Hematopoietic multipotent progenitor cell (in vitro differentiated cells): Measurements from ENCODE around the gene POP4. TPM values are rescaled to one million over a fixed set of nuclear protein-coding genes. Genes with fewer than 3 reads are reported as not detected.
"Not testable (repeated sequence)": the region's sequence is repeated elsewhere in the genome, so short reads cannot be mapped to it uniquely, and the experiment has no call there.

ENCODE experiments used
- DNase-seq, 3 donors: peaks; one replicate each; pipeline ENCODE4 v3.0.0-alpha.2; 2011 to 2015; ENCODE audit warnings: low read depth in 2 of 3, low spot score in 2 of 3
- total RNA-seq: library from RNA; depleted of rRNA; stranded (reverse); fragments of >200 nt; gene quantifications from one replicate; pipeline ENCODE4 v1.2.3, GENCODE V29; 2012

POP4 gene
- total RNA-seq, 1 donor, result 32.9 TPM

DNA sequence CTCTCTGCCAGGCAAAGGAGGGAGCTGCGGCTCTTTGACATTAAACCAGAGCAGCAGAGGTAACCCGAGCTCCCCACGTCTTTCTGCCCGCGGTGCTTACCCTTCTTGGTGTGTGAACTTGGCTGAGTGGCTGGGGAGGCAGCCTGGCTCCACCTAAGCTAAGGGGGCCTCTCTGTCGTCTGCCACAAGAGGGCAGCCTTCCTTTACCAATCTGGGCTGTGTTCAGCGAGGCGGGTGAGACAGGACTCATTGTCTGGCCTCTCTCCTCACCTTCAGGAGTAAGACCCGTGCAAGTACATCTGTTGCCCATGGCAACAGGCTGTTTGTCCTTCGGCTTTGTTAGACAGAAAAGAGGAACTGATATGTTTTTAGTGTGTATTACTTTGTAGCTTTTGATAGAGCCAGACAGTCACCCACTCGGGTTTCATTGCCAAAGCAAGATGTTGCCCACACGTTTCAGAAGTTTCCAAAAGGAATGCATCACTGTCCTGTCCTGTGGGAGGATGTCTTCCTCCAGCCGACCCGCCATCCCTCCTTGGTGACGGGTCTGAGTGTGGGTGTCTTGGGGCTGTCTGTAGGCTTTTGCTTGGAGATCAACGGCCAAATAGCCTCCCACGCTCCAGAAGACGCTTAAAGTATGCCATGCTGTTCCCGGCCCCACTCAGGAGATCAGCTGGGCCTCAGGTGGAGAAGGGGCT lies 4.6 kb downstream of the POP4 start:
- peak; percentile 68 to 97 (median 94) for DNase-seq

DNA sequence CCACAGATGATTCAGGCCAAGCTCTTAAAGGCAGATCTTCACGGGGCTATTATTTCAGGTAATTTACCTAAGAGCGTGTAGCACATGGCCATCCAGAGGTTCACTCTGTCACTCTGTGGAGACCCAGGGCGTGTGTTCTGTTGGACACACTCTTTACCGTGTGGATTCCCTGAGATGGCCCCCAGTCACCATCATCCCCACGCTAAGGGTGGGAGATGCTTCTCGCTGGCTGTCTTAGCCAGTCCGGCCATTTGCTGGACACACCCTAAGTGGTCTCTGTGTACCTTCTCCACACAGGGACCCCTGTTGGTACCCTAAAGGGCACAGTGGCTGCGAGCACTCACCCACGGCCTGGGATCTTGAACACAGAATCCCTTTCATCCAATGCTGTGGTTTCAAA lies 6.0 kb downstream of the POP4 start:
- no peak for DNase-seq

DNA sequence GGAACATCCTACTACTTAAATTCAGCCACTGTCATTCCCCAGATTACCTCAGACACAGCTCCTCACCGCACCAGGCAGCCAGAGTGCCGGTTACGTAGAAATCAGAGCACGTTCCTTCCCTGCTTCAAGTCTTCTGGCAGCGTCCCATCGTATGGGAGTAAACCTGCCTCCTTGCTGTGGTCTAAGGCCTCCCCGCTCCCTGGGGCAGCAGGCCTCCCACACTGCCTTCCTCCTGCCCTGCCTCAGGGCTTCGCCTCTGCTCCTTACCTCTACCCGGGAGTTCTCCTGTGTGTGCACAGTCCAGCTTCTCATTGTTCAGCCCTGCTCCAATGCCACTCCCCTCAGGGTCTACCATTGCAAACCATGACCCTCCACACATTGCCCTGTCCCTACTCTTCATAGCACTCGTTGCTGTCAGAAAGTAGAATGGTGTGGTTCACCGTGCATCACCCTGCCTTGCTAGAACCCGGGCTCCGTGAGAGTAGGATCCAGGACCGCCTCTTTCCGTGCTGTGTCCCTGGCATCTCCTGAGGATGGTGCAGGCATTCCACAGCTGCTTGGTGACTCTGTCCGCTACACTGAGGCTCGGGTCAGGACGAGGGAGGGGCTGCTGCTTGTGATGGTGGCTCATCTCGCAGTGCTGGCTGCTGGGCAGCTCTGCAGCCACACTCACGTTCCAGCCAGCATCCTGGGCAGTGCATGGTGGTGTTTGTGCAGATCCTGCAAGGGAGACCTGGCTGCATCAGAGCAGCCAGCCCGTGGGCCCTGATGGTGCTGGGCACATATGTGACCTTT lies 6.9 kb downstream of the POP4 start:
- no peak for DNase-seq

DNA sequence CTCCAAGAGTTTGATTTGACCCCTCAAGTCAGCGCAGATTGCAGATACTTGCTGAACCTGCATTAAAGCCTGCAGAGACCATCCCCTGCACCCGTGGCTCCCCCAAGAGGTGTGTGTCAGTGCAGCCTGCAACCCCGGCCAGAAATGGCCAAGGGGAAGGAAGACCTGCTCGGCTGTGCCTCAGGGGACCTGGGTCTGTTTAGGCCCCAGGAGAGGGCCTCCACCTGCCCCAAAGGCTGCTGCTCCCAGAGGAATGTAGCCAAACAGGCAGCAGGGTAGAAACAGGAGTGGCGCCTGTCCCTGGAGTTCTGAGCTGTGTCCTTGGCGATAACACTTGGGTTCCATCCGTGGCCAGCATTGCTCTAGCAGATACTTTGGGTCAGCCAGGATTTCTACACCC lies 8.0 kb downstream of the POP4 start:
- DNase-seq, result no peak

DNA sequence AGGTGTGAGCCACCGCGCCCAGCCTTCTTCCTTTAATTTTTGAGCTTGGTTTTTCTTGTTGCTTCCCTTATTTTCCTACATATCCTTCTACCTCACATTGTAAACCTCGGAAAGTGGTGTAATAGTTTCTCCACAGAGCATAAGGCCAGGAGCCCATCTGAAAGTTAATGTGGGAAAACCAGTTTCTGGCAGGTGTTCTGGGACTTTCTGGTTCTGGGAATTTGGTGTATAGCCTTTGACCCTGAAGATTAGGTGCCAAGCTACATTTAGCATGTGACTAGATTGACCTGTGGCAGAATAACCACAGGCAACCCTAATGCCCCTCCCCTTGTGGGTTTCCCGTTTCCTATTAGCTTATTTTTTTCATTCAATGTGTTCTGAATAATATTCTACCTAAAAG lies 8.7 kb downstream of the POP4 start:
- no peak for DNase-seq

DNA sequence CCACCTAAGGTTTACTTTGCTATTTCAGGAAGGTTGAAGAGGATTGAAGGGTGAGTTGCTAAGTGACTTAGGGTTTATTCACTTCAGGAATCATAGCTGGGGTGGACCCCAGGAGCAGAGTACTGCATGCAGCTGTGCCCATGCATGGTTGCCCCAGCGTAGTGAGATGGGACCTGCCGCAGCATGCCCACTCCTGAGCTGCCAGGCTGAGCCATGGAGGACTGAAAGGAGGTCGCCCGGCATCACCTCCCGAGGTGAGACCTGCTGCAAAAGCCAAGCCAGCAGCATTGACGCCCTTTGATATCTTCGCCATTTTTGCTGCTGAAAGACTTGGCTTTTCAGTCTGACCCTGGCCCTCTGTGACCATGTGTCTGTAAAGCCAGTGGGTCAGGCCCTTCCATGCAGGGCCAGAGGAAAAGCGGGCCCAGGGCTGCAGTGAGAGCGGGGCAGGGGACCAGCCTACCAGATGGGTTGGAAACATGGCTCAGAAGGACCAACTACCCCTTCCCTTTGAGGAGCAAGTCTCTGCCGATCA lies 9.9 kb downstream of the POP4 start:
- no peak for DNase-seq

DNA sequence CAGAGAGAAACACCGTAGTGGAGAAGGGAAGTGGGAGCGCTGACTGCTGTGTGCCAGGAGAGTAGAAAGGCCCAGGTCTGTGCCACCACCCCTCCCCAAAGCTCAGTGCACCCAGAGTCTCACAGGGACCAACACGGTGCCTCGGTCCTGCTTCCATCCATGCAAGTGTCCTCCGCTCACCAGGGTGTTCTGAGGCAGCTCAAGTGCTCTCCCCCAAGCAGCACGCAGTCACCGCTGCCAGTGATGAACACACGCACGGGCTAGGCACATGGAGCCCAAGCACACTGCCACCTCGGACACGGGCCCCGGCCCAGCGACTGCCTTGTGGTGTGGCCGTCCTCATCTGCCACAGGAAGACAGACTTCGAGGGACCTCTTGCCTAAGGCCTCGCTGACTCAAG lies 10.5 kb downstream of the POP4 start:
- no peak for DNase-seq

DNA sequence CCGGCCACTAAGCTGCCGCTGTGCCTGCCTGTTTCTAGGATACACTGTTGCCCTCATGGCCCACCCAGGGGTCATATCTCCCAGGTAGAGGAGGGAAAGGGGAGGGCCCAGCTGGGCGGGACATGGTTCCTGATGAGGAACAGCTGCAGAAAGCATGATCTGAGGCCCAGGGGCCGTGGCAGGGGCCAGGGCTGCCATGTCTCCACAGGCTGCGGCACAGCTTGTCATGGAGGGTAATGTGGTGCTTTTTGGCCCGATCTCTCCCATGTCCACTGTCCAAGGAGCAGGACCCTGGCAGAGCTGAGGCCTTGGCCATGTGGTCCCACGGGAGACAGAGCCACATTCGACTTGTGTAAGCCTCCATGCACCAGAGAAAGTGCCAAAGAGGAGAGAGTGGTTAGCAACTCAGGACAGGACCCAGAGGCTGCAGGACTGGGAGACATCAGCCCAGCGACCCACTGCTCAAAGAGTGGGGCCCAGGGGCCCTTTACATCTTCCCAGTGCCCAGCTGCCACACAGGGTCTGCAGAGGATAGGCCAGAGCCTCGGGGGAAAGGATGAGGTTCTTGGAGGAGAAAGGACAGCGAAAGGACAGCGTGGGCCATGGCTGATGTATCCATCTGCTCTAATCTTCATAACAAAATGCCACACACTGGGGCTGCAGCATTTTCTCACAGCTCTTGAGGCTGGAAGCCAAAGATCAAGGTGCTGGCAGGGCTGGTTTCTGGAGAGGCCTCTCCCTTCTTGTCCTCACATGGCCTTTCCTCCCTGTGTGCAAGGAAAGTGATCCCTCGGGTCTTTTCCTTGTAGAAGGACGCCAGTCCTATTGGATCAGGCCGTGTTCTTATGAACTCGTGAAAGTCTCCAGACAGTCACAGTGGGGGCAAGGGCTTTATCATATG lies 11.5 kb downstream of the POP4 start:
- no peak for DNase-seq

DNA sequence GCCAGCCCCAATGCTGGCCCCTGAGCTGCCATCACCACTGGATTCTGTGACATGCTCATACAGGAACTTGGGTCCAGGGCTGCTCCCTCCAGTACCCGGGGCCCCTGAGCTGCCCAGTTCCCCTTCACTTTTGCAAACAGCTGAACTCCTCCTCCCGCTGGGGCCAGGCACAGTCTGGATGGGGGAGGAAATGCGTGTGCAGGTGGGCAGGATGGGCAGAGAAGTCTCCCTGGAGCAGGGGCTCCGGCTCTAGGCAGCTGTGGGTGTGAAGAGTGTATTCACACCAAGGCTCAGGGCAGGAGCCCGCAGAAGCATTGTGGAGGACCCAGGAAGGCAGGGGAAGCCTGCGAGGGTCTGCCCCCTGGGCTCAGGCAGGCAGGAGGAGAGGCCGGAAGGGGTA lies 12.4 kb downstream of the POP4 start:
- DNase-seq, result no peak

DNA sequence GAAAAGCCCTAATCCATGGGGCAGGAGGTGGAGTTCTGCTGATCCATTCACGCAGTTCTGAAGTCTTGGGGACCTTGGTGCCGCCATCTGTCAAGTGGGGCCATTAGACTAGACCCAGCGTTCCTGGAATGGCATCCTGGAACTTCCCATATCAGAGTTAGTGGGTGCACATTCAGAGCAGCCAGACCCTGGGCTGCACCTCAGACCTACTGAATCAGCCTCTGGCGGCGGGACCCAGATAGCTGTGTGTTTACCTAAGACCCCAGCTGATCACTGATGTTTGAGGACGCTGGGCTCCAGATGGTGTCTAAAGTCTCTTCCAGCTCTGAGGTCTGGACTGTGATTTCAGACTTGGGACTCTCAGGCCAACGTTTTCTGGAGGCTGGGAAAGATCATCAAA lies 12.8 kb downstream of the POP4 start:
- no peak for DNase-seq

DNA sequence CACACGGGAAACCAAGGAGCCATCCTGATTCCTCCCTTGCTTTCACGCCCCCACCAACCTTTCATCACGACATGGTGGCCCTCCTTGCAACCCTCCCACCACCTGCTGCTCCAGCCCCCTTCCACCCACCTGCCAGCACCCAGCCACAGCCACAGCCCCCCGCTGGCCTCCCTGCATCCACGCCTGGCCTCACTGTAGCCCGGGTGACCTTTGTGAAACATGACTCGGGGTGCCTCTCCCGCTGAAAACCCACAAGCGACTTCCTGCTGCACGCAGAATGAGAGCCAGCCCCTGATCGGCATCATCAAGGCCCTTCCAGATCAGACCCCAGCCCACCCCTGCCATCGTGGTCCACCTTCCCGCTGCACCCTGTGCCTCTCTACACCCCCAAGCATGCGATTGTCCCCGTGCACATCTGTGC lies 14.9 kb downstream of the POP4 start:
- peak in 2 of 3 donors; percentile 44 to 52 for DNase-seq

DNA sequence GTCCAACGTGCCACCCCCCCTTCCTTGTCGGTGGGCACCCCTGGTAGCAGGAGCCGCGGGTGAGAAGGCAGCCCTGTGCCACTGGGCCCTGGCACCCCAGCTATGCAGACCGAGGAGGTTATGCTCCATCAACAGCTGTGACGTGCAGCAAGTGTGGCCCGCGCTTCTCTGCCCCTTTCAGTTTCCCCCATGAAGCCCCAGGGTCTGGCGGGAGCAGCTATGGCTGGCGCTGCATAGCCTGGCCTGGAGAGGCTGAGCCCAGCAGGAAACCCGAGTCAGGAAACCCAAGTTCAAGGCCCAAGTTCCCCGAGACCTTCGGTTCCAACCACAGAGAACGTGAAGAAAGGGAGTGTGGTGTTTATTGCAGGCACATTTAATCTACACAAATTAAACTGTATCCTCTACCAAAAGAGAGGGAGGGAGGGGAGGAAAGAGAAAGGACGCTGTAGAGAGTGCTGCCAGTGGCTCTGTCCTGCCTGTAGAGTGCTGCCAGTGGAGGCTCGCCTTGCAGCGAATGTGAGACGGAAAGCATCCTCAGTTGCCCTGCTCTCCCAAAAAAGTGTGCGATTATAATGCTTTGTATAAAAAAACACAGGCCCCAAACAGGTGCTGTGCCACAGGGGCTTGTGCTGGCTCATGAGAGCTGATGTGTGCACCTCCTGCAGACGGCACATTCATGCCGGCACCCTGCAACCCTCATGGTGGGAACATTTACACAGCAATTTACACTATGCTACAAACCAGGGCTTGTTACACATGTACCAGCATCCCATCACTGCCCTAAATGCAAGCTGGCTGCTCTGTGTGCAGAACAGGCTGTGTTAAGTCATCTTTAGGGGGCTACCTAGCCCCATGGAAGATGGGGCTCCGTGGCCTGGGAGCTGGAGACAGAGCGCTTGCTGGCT lies 16.3 kb downstream of the POP4 start:
- peak in 2 of 3 donors; percentile 32 to 39 for DNase-seq

DNA sequence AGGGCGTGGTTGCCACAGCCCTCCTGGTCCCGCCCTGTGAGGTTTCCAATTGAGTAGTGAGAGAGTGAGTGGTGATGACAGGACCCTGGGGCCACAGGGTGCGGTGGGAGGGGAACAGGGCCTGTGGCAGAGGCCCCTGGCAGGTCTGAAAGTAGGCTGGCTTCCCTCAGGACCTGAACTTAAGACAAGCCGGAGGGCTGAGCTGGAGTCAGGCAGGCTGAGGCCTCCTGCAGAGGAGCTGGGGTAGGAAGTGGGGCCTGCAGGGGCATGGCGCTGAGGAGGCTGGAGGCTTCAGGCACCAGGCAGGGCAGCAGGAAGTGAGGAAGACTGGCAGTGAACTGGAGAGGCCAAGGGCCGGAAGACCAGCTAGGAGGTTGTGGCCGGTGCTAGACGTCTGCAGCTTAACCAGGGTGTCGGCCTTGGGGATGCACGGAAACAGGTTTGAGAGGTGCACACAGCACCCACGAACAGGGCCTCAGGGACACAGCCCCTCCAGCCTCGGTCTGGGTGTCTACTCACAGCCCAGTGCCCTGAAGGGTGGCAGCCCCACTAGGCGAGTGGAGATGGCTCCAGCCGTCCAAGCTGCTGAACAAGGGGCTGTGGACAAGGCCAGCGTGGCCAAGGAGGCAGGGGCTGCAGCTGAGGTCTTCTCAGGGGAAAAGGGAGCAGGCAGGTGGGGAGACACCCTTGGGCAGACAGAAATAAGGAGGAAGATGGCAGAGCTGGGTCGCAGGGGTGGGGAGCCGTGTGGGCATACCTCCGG lies 17.8 kb downstream of the POP4 start:
- DNase-seq, result no peak

DNA sequence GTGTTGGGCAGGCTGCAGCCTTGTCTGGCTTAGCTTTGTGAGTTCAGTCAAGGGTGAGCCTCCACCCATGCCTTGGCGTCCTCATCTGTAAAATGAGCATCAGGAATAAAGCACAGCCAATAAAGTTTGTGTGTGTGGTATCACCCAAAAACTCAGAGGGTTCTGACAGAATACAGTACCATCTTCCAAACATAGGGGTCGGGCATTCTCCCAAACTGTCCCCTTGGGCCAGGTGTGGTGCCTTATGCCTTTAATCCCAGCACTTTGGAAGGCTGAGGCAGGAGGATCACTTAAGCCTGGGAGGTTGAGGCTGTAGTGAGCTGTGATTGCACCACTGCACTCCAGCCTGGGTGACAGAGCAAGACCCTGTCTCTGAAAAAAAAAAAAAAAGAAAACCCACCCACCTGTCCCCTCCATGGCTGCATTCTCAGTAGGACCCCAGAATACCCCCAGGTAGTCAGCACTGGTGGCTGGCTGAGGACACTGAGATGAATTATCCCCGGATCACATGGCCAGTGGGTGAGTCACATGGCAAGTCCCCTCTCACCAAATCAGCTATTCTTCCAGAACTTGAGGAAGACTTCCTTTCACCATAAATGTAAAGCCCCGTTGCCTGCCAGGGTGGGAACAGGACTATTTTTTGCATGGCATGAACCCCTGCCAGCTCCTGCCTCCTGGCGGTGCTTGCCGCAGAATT lies 18.6 kb downstream of the POP4 start:
- no peak for DNase-seq

DNA sequence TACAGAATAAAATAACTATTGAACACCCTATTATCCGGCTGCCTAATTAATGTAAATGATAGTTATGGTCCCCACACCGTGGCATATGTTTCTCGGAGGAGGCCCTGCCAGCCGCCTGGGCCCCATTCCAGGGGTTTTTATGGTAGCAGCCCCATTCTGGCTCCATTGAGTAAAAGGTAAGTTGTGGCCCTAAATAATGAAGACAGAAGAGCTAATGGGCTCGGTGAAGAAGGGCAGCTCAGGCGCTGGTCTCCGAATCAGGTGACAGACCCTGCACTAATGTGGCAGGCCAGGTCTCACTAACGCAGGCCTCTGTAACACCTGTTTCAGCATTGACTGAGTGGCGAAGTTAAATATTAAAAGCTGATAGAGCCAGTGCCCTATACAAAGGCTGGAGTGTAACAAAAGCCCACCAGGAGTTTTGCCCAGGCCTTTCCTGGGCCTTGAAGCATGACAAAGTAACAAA lies 19.1 kb downstream of the POP4 start:
- DNase-seq, result no peak

DNA sequence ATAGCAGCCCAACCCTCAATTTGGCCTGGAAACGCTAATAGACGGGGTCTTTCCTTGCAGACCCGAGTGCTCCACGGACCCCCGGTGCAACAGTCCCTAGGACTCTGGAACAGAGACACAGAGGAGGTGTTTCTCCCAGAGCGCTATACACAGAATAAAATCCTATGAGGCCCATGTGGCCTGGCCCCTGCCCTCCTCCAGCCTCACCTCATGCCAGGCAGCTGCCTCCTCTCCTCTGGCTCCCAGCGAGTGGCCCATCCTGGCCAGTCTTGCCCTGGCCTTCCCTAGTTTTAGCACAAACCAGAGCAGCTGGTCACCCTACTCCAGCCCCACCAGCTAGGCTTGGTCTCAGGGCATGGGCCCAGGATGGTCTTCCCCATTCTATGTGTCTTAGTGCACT lies 20.3 kb downstream of the POP4 start:
- no peak for DNase-seq

DNA sequence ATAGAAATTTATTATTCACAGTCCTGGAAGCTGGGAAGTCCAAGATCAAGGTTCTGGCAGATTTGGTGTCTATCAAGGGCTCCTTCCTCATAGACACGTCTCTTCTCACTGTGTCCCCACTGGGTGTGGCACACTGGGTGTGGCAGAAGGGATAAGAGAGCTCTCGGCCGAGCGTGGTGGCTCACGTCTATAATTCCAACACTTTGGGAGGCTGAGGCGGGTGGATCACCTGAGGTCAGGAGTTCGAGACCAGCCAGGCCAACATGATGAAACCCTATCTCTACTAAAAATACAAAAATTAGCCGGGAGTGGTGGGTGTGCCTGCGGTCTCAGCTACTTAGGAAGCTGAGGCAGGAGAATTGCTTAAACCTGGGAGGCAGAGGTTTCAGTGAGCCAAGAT lies 20.7 kb downstream of the POP4 start:
- DNase-seq, result not testable (repeated sequence)

DNA sequence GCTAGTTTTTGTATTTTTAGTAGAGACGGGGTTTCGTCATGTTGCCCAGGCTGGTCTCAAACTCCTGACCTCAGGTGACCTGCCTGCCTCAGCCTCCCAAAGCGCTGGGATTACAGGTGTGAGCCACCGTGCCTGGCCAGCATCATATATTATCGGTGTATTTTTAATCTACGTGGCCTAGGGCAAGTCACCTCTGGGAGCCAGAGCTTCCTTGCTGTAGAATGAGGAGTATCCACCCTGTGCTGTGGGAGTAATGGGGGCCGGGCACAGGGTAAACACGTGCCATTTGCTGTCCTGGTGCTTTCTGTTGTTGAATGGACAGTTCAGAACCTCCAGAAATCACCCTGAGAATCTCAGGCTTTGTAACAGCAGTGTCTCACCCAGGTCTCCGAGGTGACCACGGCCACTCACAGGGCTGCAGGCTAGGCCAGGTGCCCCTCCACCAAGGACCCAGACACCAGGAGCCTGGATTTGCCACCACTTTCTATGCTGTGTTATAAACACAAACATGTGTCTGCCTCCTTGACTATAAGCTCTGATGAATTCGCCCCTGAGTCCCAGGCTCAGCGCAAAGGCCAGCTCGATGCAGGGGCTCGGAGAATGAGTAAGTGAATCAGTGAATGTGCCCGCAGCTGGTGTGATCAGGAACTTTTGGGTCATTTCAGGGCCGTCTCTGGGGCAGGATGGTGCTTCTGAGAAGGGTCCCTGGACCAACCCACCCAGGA lies 22.7 kb downstream of the POP4 start:
- DNase-seq, result no peak
